IPS-18c (cell line): Measurements from ENCODE around the gene MEIS2.

ENCODE experiments used
- H3K4me3 ChIP-seq: 2 replicates; pipeline ENCODE4 v1.7.0; 2013; ENCODE audit warnings: low read depth, mild to moderate bottlenecking, low read length, moderate library complexity; ENCODE audit not compliant: insufficient read depth
- H3K9me3 ChIP-seq: one replicate; pipeline ENCODE4 v1.6.1; 2013; ENCODE audit warnings: mild to moderate bottlenecking, low read length, moderate library complexity; ENCODE audit not compliant: control insufficient read depth, insufficient read depth

MEIS2 gene

DNA sequence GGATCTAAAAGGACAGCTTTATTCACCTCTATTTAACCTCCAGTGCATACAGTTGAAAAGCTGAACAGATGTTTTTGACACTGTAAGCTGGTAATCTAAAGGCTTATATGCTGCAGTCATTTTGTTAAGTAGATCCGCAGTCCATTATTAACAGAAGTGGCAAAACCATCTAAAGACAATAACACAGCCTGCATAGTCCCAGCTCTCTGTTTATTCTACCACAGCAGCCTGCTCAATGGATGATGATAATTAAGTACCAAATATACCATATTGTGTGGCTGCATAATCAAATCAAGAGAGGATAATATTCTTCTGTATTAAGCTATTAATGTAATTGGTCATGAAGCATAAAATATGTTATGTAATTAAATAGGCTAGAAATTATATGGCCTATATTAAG, 207.1 kb downstream of the MEIS2 start:
- Histone ChIP-seq H3K4me3 (no peak overlapping the region), H3K9me3 (no peaks in the 10 kb centered on the region)

DNA sequence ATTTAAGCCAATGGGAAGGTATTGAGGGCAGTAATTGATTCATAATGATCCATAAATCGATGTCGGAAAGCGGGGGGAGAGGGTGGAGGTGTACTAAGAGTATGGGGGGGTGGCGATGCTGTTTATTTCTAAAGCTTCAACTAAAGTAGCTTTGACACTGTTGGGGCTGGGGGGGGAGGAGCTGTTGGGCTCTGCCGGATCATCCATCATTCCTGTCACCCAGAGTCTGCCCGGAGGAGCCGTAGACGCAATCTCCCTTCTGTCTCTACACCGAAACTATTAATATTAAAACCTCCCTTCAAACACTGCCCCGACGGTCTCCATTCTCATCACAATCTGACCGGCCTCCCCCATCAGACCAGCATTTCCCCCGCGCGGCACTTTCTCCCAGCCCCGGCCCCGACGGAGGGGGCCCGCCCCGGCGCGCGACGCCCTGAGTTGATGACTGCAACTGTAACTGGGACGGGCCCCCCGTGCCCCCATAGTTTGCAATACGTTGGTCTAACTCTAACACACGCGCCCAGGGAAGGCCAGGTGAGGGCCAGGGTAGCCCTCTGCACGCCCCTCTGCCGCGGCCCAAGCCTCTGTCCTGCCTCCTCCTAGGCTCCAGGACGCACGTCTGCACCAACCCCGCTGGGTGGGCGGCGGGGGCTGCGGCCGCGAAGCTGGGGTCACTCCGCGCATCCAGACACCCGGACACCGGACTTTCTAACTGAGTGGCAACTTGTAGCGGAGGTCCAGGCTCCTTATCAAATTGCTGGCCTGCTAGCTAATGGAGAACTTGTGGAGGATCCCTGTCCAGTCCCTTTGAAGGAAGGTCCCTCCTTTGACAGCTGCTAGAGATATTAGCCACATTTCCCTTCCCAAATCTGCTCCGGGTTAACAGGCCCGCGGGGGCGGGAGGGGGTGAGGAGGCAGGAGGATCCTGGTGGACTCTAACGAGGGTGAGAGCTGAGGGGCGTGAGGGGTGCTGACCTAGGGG, 212.0 kb downstream of the MEIS2 start:
- Histone ChIP-seq H3K4me3 (peak overlapping the region; percentile 38; the same call in 1 of the 2 replicates), H3K9me3 (no peaks in the 10 kb centered on the region)

DNA sequence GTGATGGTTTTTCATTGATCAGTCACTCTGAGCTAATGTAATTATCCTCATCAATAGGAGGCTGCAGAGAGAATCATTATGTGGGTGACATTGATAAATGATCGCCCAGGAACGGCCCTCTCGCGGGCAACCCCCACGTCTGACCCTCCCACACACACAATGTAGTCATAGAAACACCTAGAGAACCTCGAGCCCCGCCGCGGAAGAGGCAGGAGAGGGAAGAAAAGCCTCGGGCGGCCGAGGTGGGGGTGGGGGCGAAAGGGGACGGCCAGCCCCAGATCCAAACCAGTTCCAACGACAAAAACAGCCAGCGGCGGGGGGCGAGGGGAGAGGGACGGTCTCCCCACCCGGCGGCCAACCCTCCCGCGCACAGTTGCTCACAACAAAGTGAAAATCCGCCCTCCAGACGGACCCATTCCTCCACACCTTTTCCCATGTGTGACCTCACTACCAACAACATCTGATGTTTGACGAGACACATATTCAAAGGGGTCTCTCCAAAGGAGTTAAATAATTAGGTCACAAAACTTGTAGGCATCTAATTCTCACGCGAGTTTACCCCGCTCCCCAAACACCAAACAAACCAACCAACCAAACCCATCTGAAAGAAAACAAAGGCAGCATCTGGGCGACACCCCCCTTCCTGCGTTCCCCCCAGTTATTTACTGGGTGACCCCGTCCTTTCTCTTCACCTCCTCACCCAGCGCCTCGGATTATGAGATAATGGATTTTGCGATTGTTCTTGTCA, 213.0 kb downstream of the MEIS2 start:
- Histone ChIP-seq H3K4me3 (no peak overlapping the region; the same call in 1 of the 2 replicates), H3K9me3 (no peaks in the 10 kb centered on the region)

DNA sequence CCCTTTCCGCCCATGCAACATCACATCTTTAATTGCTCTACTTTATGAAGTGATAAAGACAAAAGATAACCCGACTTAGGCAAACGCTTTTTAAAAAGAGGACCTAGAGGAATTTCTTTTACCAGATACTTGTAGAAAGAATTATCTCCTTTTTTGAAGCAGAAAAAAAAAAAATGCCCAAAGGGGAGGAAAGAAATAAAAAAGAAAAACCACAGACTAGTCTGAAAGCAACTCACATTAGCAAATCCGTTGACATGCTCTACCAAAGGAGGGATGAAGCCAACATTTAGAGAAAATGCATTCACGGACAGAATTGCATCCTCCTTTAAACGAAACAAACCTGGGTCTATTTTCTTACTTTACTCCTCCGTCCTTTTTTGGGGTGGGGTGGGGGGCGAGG, 213.6 kb downstream of the MEIS2 start:
- no peak overlapping the region for H3K4me3 ChIP-seq
- no peaks in the 10 kb centered on the region for H3K9me3 ChIP-seq

DNA sequence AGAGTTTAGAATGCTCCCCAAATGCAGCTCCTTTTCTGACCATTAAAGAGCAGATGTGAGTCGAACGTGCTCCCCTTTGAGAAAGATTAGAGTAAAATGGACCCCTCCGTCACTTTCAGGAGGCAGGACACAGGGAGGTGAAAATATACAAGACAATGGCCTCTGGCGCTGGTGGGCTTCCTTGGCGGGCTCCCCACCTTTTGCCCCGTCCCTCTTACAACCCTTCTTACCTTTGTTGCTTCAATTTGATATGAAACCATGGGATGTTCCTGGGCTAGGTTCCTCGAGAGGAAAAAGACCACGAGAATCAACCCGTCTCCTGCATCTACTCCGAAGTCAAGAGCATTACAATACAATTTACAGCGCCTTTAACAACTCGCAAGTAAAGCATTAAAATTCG, 214.2 kb downstream of the MEIS2 start:
- peak overlapping the region; percentile 29; the same call in 1 of the 2 replicates for H3K4me3 ChIP-seq

DNA sequence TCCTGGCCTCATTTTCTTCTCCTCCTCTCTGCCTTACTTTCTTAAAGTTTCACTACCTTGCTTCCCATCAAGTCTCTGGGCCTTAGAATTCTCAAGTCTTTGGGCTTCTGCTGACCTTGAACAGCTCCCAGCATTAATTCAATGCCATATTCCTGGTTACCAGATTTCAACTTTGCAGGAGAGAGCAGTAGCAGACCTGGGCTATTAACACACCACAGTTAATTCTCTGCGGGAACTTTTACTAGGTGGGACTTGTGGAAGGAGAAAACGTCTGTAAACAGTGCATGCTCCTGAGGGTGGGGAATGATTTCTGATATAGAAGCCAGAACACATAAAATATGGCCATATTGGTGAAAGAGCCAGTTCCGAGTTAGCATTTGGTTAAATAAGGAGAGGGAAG, 214.6 kb downstream of the MEIS2 start:
- Histone ChIP-seq H3K9me3 (no peaks in the 10 kb centered on the region), H3K4me3 (peak overlapping the region; percentile 29; the same call in 1 of the 2 replicates)

More for the DNA sequence above, 214.2 kb downstream of the MEIS2 start:
- no peaks in the 10 kb centered on the region for H3K9me3 ChIP-seq

DNA sequence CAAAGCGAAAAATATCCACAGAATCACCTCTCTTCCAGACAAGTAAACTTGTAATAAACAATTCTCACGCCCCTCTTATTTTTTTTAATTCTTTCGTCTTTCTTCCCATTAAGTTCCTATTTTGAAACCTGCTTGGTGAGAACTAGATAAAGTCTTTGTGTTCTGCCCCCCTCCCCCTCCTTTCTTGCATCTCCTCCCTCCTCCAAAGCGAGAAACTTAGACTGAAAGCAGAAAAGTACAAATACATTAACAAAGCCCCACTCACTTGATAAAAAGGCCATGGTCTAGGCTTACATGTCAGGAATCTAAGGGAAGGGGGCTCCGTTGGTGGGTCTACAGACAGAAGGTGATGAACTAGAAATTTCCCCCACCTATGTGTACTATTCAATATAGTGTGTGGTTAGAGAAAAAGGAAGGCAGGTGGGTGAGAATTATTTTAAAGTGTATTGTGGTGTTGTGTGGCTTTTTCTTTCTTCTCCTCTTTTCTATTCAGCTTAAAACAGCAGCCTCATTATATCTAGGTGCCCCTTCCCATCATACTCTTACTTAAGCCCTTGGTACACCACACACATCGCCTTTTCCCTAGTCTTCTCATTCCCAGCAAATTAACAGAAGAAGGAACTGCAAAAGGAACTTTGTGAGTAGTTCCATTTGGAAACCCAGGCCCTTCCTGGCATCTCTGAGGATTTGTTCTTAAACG, 215.3 kb downstream of the MEIS2 start:
- Histone ChIP-seq H3K4me3 (no peak overlapping the region), H3K9me3 (no peaks in the 10 kb centered on the region)

DNA sequence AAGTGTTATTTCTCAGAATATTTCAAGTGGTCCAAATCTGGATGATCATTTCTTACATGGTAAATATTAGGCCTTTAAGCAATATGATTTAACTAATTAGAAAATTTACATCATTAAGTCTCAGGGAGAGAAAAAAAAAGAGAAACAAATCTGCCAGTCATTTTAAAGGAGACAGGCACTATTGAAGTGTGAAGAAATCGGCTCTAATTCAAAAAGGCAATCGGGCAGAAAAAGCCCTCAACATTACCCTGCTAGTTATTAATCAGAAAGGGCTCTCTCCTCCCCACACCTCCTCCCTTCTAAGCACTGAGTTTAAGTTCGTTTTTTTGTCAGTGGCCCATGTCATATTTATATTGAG, 215.9 kb downstream of the MEIS2 start:
- Histone ChIP-seq H3K4me3 (no peak overlapping the region), H3K9me3 (no peaks in the 10 kb centered on the region)

DNA sequence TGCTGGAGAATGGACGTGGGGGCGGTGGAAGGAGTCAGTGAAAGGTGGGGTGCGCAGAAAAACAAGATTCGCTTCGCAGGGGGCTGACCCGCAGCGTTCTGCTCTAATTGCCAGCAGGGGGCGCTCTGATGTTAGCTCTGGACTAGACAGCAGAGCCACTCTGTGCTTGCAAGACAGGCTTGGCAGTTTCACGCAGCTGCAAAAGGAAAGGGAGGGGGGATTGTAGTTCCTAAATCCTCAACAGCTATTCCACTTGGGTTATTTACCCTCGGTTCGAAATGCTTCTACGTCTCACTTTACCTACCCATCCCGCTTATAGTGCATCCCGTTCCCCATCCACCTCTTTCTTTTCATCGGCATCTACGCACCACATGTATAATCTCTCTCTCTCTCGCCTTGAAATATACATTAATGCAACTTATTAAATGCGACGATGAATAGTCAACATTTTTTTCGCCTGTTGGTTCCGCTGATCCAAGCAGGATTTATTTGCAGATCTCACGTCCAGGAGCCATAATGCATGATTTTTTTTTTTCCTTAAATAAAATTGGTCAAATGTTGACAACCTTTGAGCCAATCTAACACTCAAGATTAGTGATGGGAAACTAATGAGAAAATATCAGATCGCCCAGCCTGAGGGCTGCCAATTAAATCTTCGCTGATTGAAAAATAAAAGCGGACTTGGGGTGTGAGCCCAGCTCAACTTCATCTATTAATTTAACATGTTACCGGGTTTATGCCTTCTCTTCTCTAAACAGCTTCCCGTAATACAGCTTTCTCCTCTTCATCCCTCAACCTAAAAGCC, 216.4 kb downstream of the MEIS2 start:
- Histone ChIP-seq H3K9me3 (no peaks in the 10 kb centered on the region), H3K4me3 (no peak overlapping the region)

DNA sequence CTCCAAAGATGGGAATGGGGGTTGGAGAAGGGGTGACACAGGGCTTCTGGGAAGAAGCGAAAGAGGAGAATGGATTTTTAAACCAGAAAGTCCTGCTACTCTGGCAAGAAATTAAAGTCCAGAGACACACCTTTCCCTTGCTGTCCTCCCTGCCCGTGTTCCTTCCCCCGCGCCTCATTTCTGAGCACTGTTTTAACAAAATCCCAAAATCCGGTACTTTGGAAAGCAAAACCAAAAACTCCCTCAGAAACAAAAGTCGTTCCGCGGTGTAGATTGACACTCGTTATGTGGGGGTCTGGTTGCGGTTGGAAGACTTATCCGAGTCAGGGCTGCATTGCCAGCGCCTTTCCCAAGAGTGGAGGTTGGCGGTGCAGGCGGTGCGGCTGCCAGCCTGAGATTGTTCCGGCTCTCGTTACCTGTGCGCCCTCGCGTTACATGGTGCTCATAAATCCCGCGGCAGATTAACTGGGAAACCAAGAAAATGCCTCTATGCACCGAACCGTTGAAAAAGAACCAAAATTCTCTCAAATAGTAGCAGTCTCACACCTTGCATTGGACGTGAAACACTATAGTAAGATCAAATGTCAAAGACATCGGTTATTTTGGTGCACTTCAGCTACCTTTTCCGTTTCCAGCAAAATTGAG, 217.7 kb downstream of the MEIS2 start:
- no peak overlapping the region for H3K4me3 ChIP-seq
- no peaks in the 10 kb centered on the region for H3K9me3 ChIP-seq

DNA sequence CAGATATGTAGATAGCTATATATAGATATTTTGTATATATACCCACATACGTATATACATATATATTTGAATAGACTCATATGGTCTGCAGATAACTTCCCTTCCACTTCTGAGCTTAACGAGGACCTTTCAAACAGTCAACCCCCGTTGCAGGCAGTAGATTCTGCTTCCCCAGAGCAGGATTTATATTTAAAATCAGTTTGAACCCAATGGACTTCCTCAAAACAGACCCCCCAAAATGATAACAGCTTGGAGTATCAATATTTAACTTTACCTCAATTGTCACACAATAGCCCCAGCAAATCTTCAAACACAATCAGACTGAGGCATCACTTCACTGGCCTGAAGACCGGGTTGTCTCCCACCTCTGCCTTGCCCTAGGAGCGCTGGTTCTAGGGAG, 218.3 kb downstream of the MEIS2 start:
- H3K9me3 ChIP-seq = no peaks in the 10 kb centered on the region
- no peak overlapping the region for H3K4me3 ChIP-seq

DNA sequence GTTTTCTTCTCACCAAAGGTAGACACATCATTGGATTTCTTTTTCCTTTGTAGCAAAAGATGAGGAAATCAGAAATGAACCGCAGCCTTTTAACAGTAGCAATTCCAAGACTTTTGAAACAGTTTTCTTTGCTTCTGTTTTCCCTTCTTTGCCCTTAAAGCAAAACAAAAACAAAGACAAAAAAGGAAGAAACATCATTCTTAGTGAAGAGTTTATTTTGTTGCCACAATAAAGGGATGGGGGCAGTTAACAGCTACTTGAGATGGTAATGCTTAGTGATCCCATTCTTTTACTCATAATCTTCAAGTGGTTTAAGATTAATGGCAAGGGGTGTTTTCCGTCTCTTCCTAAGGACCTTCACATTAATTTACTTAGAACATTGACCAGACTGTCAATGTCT, 218.8 kb downstream of the MEIS2 start:
- no peaks in the 10 kb centered on the region for H3K9me3 ChIP-seq
- H3K4me3 ChIP-seq = no peak overlapping the region

DNA sequence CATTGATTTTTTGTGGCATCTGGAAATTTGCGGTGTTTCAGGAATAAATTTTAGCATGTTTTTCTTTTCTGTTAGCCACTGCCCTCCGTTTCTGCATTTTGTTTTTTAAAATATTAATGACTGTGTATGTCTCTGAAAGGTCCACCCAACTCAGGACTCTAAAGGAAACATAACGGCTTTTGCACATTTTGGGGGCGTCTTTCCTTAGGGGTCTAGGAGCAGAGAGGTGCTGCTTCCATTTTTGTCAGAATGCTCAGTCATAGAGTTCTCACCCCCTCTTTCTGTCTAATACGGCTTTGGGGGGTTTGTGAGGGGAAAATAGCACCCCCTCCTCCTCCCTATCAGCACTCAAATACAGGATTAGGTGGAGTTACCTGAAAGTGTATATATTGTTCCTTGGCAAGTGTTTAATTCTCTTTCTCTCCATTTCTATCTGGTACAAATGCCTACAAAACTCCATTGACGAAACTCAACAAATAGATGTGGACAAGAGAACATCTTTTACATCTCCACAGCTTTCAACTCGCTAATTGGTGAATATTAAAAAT, 219.4 kb downstream of the MEIS2 start:
- Histone ChIP-seq H3K9me3 (no peaks in the 10 kb centered on the region), H3K4me3 (peak overlapping the region; percentile 47; the same call in 1 of the 2 replicates)

DNA sequence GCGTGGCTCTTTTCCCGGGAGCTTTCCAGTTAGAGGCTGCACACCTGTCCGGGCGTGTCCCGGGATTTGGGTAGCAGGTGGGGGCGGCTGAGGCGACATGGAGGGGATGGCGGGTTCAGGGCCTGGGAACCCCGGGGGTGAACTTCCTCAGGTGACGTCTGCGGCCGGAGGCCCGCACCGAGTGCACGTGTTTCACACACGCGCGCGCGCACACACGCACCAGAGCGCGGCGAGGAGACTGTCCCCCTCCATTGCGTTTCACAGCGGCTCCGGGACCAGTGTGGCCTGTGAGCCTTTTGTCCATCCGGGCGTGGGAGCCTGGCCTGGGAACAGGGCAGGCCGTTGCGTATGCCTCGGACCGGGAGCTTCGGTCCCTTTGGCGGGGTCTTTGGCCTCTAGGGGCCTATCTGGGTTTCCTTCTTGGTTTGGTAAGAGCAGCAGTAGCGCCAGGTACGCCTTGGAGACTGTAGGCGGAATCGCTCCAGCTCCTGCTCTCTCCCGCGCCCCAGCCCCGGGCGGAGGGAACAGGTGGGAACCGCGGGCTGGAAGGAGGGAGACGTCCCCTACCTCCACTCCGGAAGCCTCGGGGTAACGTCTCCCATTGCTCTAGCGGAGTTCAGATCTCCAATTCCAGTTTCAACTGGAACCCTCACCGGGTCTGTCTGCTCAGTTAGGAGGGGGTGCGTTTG, 220.0 kb downstream of the MEIS2 start:
- Histone ChIP-seq H3K9me3 (no peaks in the 10 kb centered on the region), H3K4me3 (peak overlapping the region; percentile 47)

DNA sequence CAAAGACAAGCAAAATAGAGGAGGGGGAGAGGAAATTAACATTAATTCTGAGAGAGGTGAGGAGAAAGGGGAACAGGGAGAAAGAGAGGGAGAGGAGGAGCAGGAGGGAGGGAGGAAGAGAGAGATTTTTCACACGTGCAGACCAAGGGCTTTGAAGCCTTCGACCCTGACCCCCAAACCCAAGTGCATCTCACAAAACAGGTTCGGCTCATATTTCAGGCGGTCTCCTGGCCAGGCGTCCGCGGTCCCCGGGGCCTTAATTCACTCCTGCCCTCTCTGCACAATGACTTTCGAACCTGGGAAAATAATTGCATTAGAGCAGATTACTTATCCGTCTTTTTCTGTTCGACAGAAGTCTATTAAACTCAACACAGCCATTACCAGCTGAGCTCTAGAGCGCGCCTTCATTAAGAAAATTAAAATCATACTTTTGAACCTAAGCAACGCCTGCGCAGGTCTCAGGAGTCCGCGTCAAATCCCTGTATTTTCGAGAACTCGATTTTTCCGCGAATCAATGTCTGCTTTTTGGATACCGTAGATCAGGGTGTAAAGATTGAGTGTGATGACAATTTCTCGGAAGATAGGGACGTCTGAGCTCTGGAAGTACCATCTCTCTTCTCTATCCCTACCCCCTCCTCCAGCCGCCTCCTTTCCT, 220.7 kb downstream of the MEIS2 start:
- H3K9me3 ChIP-seq = no peaks in the 10 kb centered on the region
- H3K4me3 ChIP-seq = peak overlapping the region; percentile 47
